ENCODE data around the gene COG5. TPM values are rescaled to one million over a fixed set of nuclear protein-coding genes. Genes with fewer than 3 reads are reported as not detected.

Gene COG5
- total RNA-seq, 1 donor from 2014 or later: 44.7 TPM

DNA sequence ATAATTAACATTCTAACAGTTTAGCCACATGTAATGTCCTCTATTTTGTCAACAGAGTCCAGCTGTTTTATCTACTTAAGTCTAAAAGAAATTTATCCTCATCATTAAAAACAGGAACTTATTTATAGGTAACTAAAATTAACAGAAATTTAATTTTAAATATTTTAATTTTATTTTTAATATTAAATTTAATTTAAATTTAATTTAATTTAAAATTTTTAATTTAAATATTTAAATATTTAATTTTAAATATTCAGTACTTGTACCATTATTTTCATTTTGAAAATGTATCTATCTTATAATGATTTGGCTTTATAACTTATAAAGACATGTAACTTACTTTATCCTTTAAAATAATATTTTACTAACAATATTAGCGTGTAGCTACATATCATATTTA lies 94.9 kb downstream of the COG5 start:
- DNase-seq (ENCODE audit: extremely low spot score, unreplicated experiment): no peak
- H3K9me3 Mint-ChIP-seq (ENCODE audit: unreplicated experiment): no peaks in the 10 kb centered on the region
- no peaks in the 10 kb centered on the region for H3K36me3 Mint-ChIP-seq (ENCODE audit: unreplicated experiment)
- H3K4me1 Mint-ChIP-seq (ENCODE audit: unreplicated experiment): peaks cover 14% of the 10 kb centered on the region
- no peaks in the 10 kb centered on the region for H3K27me3 Mint-ChIP-seq (ENCODE audit: unreplicated experiment)
- TF ChIP-seq, protein P1, sequence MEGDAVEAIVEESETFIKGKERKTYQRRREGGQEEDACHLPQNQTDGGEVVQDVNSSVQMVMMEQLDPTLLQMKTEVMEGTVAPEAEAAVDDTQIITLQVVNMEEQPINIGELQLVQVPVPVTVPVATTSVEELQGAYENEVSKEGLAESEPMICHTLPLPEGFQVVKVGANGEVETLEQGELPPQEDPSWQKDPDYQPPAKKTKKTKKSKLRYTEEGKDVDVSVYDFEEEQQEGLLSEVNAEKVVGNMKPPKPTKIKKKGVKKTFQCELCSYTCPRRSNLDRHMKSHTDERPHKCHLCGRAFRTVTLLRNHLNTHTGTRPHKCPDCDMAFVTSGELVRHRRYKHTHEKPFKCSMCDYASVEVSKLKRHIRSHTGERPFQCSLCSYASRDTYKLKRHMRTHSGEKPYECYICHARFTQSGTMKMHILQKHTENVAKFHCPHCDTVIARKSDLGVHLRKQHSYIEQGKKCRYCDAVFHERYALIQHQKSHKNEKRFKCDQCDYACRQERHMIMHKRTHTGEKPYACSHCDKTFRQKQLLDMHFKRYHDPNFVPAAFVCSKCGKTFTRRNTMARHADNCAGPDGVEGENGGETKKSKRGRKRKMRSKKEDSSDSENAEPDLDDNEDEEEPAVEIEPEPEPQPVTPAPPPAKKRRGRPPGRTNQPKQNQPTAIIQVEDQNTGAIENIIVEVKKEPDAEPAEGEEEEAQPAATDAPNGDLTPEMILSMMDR (IDR thresholded peaks at IDR 0.05): no peak
- H3K27ac Mint-ChIP-seq (ENCODE audit: unreplicated experiment): no peak overlapping the region
- H3K4me3 Mint-ChIP-seq (ENCODE audit: unreplicated experiment): no peak overlapping the region

- no peak overlapping the region for H3K27ac Mint-ChIP-seq (ENCODE audit: unreplicated experiment)
- DNase-seq (ENCODE audit: extremely low spot score, unreplicated experiment): no peak
- peaks cover 15% of the 10 kb centered on the region for H3K4me1 Mint-ChIP-seq (ENCODE audit: unreplicated experiment)
- TF ChIP-seq, protein P1 (IDR thresholded peaks at IDR 0.05): no peak
- no peaks in the 10 kb centered on the region for H3K9me3 Mint-ChIP-seq (ENCODE audit: unreplicated experiment)
- no peaks in the 10 kb centered on the region for H3K36me3 Mint-ChIP-seq (ENCODE audit: unreplicated experiment)
- H3K4me3 Mint-ChIP-seq (ENCODE audit: unreplicated experiment): no peak overlapping the region
- no peaks in the 10 kb centered on the region for H3K27me3 Mint-ChIP-seq (ENCODE audit: unreplicated experiment)
Measured at GRCh38 chr7:107467972-107468371, 95.7 kb downstream of the COG5 start.

- Mint-ChIP-seq H3K9me3 (ENCODE audit: unreplicated experiment) (no peaks in the 10 kb centered on the region), H3K27ac (ENCODE audit: unreplicated experiment) (no peak overlapping the region), H3K36me3 (ENCODE audit: unreplicated experiment) (no peaks in the 10 kb centered on the region), H3K27me3 (ENCODE audit: unreplicated experiment) (no peaks in the 10 kb centered on the region), H3K4me1 (ENCODE audit: unreplicated experiment) (peaks cover 5% of the 10 kb centered on the region), H3K4me3 (ENCODE audit: unreplicated experiment) (no peak overlapping the region)
- TF ChIP-seq, protein P1 (IDR thresholded peaks at IDR 0.05): no peak
- no peak for DNase-seq (ENCODE audit: extremely low spot score, unreplicated experiment)
Measured at GRCh38 chr7:107464666-107465226, 99.0 kb downstream of the COG5 start.

GRCh38 chr7:107463139-107464078 lies 100.3 kb downstream of the COG5 start:
- TF ChIP-seq, protein P1 (IDR thresholded peaks at IDR 0.05): peak; percentile 81
- Mint-ChIP-seq H3K4me3 (ENCODE audit: unreplicated experiment) (no peak overlapping the region), H3K27ac (ENCODE audit: unreplicated experiment) (peak overlapping the region; percentile 56), H3K4me1 (ENCODE audit: unreplicated experiment) (peaks cover 5% of the 10 kb centered on the region), H3K9me3 (ENCODE audit: unreplicated experiment) (no peaks in the 10 kb centered on the region), H3K27me3 (ENCODE audit: unreplicated experiment) (no peaks in the 10 kb centered on the region), H3K36me3 (ENCODE audit: unreplicated experiment) (no peaks in the 10 kb centered on the region)
- DNase-seq (ENCODE audit: extremely low spot score, unreplicated experiment): no peak

GRCh38 chr7:107461938-107462533 lies 101.7 kb downstream of the COG5 start:
- H3K27me3 Mint-ChIP-seq (ENCODE audit: unreplicated experiment): no peaks in the 10 kb centered on the region
- no peak for DNase-seq (ENCODE audit: extremely low spot score, unreplicated experiment)
- no peak overlapping the region for H3K4me3 Mint-ChIP-seq (ENCODE audit: unreplicated experiment)
- peaks cover 6% of the 10 kb centered on the region for H3K36me3 Mint-ChIP-seq (ENCODE audit: unreplicated experiment)
- no peak overlapping the region for H3K27ac Mint-ChIP-seq (ENCODE audit: unreplicated experiment)
- peaks cover under 1% of the 10 kb centered on the region for H3K9me3 Mint-ChIP-seq (ENCODE audit: unreplicated experiment)
- peaks cover 5% of the 10 kb centered on the region for H3K4me1 Mint-ChIP-seq (ENCODE audit: unreplicated experiment)
- TF ChIP-seq, protein P1 (IDR thresholded peaks at IDR 0.05): no peak
